Natural killer cell treated with Interleukin-12 subunit alpha and Interleukin-12 subunit beta and Interleukin-15 and Interleukin-18, amount 100 ng/mL, for 72 hours (primary cell): Measurements from ENCODE around the gene METAP1. TPM values are rescaled to one million over a fixed set of nuclear protein-coding genes. Genes with fewer than 3 reads are reported as not detected.
"Not testable (repeated sequence)": the region's sequence is repeated elsewhere in the genome, so short reads cannot be mapped to it uniquely, and the experiment has no call there.

Source experiments
- ATAC-seq, 2 donors: fragments of 150-1000 bp; cut with Tn5 transposase in 1 of 2; sonication (Bioruptor Pico), chemical (Tn5 transposase) in 1 of 2; 2 replicates each; pipeline ENCODE4 v1.10.0; 2021
- DNase-seq: peaks from one replicate; pipeline ENCODE4 v3.0.0; 2022; ENCODE audit warnings: low spot score
- H3K27ac Mint-ChIP-seq, 2 donors: 1 replicate in 1 of 2; 2 replicates in 1 of 2; pipeline ENCODE4 v1.8.0; 2022; ENCODE audit warnings: mixed read lengths in 2 of 2, mild to moderate bottlenecking in 1 of 2, moderate library complexity in 1 of 2
- H3K27me3 Mint-ChIP-seq, 2 donors: 1 replicate in 1 of 2; 2 replicates in 1 of 2; pipeline ENCODE4 v1.8.0; 2022; ENCODE audit warnings: mixed read lengths in 2 of 2
- H3K36me3 Mint-ChIP-seq: one replicate; pipeline ENCODE4 v1.8.0; 2022; ENCODE audit warnings: mixed read lengths
- H3K4me1 Mint-ChIP-seq, 2 donors: 1 replicate in 1 of 2; 2 replicates in 1 of 2; pipeline ENCODE4 v1.8.0; 2022; ENCODE audit warnings: low read depth in 2 of 2, mixed read lengths in 2 of 2, mild to moderate bottlenecking in 1 of 2
- H3K4me3 Mint-ChIP-seq: one replicate; pipeline ENCODE4 v1.8.0; 2022; ENCODE audit warnings: mixed read lengths
- H3K9me3 Mint-ChIP-seq: 2 replicates; pipeline ENCODE4 v1.8.0; 2022; ENCODE audit warnings: mixed read lengths
- total RNA-seq, 2 donors: library from RNA; stranded (reverse); gene quantifications; one replicate each; pipeline ENCODE4 v1.2.3, GENCODE V29; 2022

METAP1 gene
- total RNA-seq, 2 donors from 2014 or later = 46.6 to 62.0 TPM

DNA sequence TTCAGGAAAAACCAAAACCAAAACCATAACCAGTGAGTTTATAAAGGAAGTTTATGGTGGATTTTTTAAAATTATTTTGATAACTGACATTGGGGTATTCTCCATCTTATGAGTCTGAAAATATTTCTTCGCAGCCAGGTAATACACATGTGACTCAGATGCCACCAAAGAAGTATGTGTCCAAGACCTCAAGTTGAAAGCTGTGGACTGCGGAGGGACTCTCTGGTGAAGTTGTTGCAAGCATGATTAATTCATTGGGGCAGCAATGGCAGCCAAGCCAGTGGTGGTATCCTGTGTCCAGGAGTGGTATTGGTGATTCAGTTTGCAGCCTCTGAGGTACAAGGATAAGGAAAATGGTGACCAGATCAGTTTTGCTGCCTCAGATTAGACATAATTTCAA, 107.1 kb downstream of the METAP1 start:
- H3K4me3 Mint-ChIP-seq = no peak overlapping the region
- H3K9me3 Mint-ChIP-seq = no peaks in the 10 kb centered on the region
- no peak for ATAC-seq
- H3K27ac Mint-ChIP-seq = no peak overlapping the region
- no peak for DNase-seq
- no peaks in the 10 kb centered on the region for H3K4me1 Mint-ChIP-seq
- peaks cover 0 to 3% of the 10 kb centered on the region in 2 donors for H3K27me3 Mint-ChIP-seq
- H3K36me3 Mint-ChIP-seq = no peaks in the 10 kb centered on the region

DNA sequence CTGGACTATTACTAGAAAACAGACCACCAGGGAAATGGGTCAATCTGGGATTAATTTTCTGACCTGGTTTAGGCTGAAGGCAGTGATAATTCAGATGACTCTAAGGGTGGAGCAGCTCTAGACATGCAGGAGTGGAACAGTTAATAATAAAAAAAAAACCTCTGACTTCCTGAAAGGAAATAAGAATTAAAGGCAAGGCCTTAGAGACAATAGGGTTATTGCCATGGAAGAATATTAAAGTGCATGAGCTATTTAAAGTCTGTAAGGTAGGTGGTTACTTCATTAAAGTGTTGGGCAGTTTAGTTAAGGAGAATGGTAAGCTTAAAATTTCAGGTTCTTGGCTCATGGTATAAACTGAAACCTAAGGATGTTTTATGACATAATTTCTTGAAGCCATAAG, 107.6 kb downstream of the METAP1 start:
- ATAC-seq = no peak
- no peaks in the 10 kb centered on the region for H3K9me3 Mint-ChIP-seq
- no peak overlapping the region for H3K27ac Mint-ChIP-seq

DNA sequence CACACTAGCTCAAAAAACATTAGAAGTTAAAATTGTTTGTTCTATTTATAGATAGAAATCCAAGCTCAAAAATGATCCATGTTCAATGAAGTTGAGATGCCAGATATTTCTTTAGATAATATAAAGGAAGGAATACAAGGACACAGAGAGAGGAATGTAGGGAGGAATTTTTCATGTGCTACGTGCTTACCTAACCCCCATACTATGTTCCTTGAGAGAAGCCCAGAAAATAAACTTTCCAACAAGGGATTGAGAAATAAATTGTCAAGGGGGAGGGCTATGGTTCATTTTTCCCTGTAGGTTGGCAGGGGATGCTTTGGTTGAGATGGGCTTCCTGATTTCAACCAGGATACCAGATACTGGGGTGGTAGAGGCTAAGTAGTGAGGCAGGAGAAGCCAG, 108.6 kb downstream of the METAP1 start:
- ATAC-seq (no peak), DNase-seq (no peak)
- Mint-ChIP-seq H3K36me3 (no peaks in the 10 kb centered on the region), H3K27me3 (no peaks in the 10 kb centered on the region), H3K27ac (no peak overlapping the region), H3K9me3 (no peaks in the 10 kb centered on the region), H3K4me1 (no peaks in the 10 kb centered on the region), H3K4me3 (no peak overlapping the region)

More for the DNA sequence above, 107.6 kb downstream of the METAP1 start:
- Mint-ChIP-seq H3K4me3 (no peak overlapping the region), H3K4me1 (no peaks in the 10 kb centered on the region), H3K27me3 (peaks cover 0 to 3% of the 10 kb centered on the region in 2 donors), H3K36me3 (no peaks in the 10 kb centered on the region)
- DNase-seq = no peak

DNA sequence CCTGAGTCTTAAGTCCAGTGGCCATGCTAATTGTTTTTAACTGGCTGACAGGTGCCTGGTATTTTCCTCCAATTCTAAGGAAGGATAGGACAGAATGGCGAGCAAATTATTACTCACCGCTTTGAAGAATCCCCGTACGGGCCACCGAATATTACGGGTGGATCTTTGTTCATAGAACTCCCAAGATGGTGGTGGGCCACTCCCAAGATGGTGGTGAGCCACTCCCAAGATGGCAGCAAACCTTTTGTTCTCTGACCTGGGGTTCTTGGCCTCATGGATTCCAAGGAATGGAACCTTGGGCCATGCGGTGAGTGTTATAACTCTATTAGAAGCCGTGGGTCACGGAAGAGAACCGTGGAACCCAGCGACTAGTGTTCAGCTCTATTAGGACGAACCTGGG, 113.8 kb downstream of the METAP1 start:
- DNase-seq, H3K27me3 Mint-ChIP-seq, H3K36me3 Mint-ChIP-seq, H3K4me3 Mint-ChIP-seq, H3K27ac Mint-ChIP-seq, H3K9me3 Mint-ChIP-seq, H3K4me1 Mint-ChIP-seq, ATAC-seq: not testable (repeated sequence)

Other genes starting within 250 kb of the METAP1 start
- gene EIF4E, start 66.6 kb upstream of the METAP1 start, total RNA-seq = 100 to 1,000 TPM; 106 to 107 TPM
- 10 to 100 TPM; 53.0 to 62.3 TPM for gene ADH5, start 93.1 kb downstream of the METAP1 start, total RNA-seq
- not detected for gene ADH4, start 148.6 kb downstream of the METAP1 start, total RNA-seq
- not detected for gene ADH6, start 223.5 kb downstream of the METAP1 start, total RNA-seq